SU-DHL-6 (cell line): ENCODE measurements around the gene PTS.

Experiments used
- H2AFZ ChIP-seq: fragments of 200-600 bp; sonication (generic); 2 replicates; pipeline ENCODE4 v1.6.1; 2014; ENCODE audit warnings: low read depth, mild to moderate bottlenecking, moderate library complexity, mixed read lengths, antibody characterized with exemption, low read length; ENCODE audit not compliant: severe bottlenecking
- H3F3A ChIP-seq: fragments of 200-600 bp; shearing (Covaris generic); 2 replicates; pipeline ENCODE4 v1.6.0; 2016; ENCODE audit warnings: antibody characterized with exemption, mild to moderate bottlenecking; ENCODE audit not compliant: insufficient read depth
- H3K27ac ChIP-seq: fragments of 200-600 bp; sonication (generic); 2 replicates; pipeline ENCODE4 v1.5.1; 2016; ENCODE audit warnings: low read depth, mild to moderate bottlenecking, low read length, moderate library complexity, mixed read lengths
- H3K27me3 ChIP-seq: fragments of 200-600 bp; sonication (generic), shearing (Covaris generic); 2 replicates; pipeline ENCODE4 v1.6.0; 2014; ENCODE audit warnings: mild to moderate bottlenecking, low read length
- H3K36me3 ChIP-seq: fragments of 200-600 bp; sonication (generic); 2 replicates; pipeline ENCODE4 v1.6.1; 2014; ENCODE audit warnings: mild to moderate bottlenecking, low read length, mixed read lengths
- H3K4me2 ChIP-seq: fragments of 300-600, 200-600 bp; shearing (Covaris generic), sonication (generic); 2 replicates; pipeline ENCODE4 v1.6.0; 2014; ENCODE audit warnings: low read length, low read depth, mild to moderate bottlenecking; ENCODE audit not compliant: poor library complexity, severe bottlenecking
- H3K4me3 ChIP-seq: fragments of 200-600 bp; sonication (generic); 2 replicates; pipeline ENCODE4 v1.5.1; 2014; ENCODE audit warnings: antibody characterized with exemption, low read length, mild to moderate bottlenecking, mixed read lengths; ENCODE audit not compliant: insufficient read depth, poor library complexity, severe bottlenecking
- H3K79me2 ChIP-seq: fragments of 200-600 bp; sonication (generic); 2 replicates; pipeline ENCODE4 v1.6.1; 2014; ENCODE audit warnings: mild to moderate bottlenecking, low read length, moderate library complexity; ENCODE audit not compliant: insufficient read depth
- H3K9ac ChIP-seq: fragments of 200-600 bp; sonication (generic); 2 replicates; pipeline ENCODE4 v1.7.0; 2014; ENCODE audit warnings: mild to moderate bottlenecking, low read length
- H3K9me2 ChIP-seq: fragments of 200-600 bp; sonication (generic); replicated peaks from 2 replicates; pipeline ENCODE4 v1.6.1; 2014; ENCODE audit warnings: low read length; ENCODE audit not compliant: insufficient read depth
- H3K9me3 ChIP-seq: fragments of 200-600 bp; sonication (generic); 2 replicates; pipeline ENCODE4 v1.6.1; 2014; ENCODE audit warnings: low read length, mixed read lengths; ENCODE audit not compliant: insufficient read depth
- H4K20me1 ChIP-seq: fragments of 200-600 bp; sonication (generic); 2 replicates; pipeline ENCODE4 v1.6.1; 2014; ENCODE audit warnings: low read depth, mild to moderate bottlenecking, antibody characterized with exemption, low read length, moderate library complexity, mixed read lengths
- CTCF ChIP-seq: fragments of 200-600 bp; sonication (generic); IDR thresholded peaks from one replicate; pipeline ENCODE4 v1.5.1; 2017; ENCODE audit warnings: antibody characterized with exemption, mild to moderate bottlenecking, low read length, moderate library complexity; ENCODE audit not compliant: insufficient read depth, poor library complexity, severe bottlenecking
- EZH2phosphoT487 ChIP-seq: fragments of 200-600 bp; sonication (generic), shearing (Covaris generic); conservative IDR thresholded peaks from 2 replicates; pipeline ENCODE4 v1.6.1; 2018; ENCODE audit warnings: mild to moderate bottlenecking, antibody characterized with exemption, low read length, moderate library complexity, mixed read lengths

Gene PTS

GRCh38 chr11:112278803-112279202, 52.6 kb downstream of the PTS start:
- Histone ChIP-seq H3F3A (no peaks in the 10 kb centered on the region), H3K9ac (no peak overlapping the region), H3K79me2 (no peaks in the 10 kb centered on the region), H3K9me3 (no peaks in the 10 kb centered on the region), H3K4me2 (no peak overlapping the region), H3K9me2 (no peaks in the 10 kb centered on the region), H4K20me1 (no peaks in the 10 kb centered on the region), H3K27me3 (no peaks in the 10 kb centered on the region), H3K27ac (no peak overlapping the region), H3K36me3 (no peaks in the 10 kb centered on the region), H3K4me3 (no peak overlapping the region), H2AFZ (no peak overlapping the region)
- TF ChIP-seq CTCF (no peak), EZH2phosphoT487 (no peak)

- Histone ChIP-seq H3F3A (no peaks in the 10 kb centered on the region), H3K79me2 (no peaks in the 10 kb centered on the region), H3K27me3 (no peaks in the 10 kb centered on the region), H3K4me3 (peak overlapping the region; percentile 47), H3K9me2 (no peaks in the 10 kb centered on the region), H3K4me2 (peak overlapping the region; percentile 79), H2AFZ (peak overlapping the region; percentile 100), H3K36me3 (no peaks in the 10 kb centered on the region), H3K9me3 (no peaks in the 10 kb centered on the region), H4K20me1 (no peaks in the 10 kb centered on the region), H3K9ac (peak overlapping the region; percentile 53), H3K27ac (no peak overlapping the region; the same call in 1 of the 2 replicates)
- TF ChIP-seq CTCF = peak; percentile 58
- TF ChIP-seq EZH2phosphoT487 = no peak
Measured at GRCh38 chr11:112279901-112280267, 53.7 kb downstream of the PTS start.

GRCh38 chr11:112280268-112281126, 54.3 kb downstream of the PTS start:
- peak overlapping the region; percentile 100 for H2AFZ ChIP-seq
- TF ChIP-seq CTCF = peak; percentile 55
- TF ChIP-seq EZH2phosphoT487 = no peak
- peak overlapping the region; percentile 79 for H3K4me2 ChIP-seq
- no peak overlapping the region; the same call in 1 of the 2 replicates for H3K27ac ChIP-seq
- no peaks in the 10 kb centered on the region for H4K20me1 ChIP-seq
- peak overlapping the region; percentile 47 for H3K4me3 ChIP-seq
- no peaks in the 10 kb centered on the region for H3K27me3 ChIP-seq
- no peaks in the 10 kb centered on the region for H3K36me3 ChIP-seq
- H3K9me2 ChIP-seq = no peaks in the 10 kb centered on the region
- no peaks in the 10 kb centered on the region for H3K79me2 ChIP-seq
- peak overlapping the region; percentile 53 for H3K9ac ChIP-seq
- no peaks in the 10 kb centered on the region for H3K9me3 ChIP-seq
- H3F3A ChIP-seq = no peaks in the 10 kb centered on the region
